Thyroid gland (tissue), 4 donors: ENCODE data around the gene WEE1. TPM values are rescaled to one million over a fixed set of nuclear protein-coding genes. Genes with fewer than 3 reads are reported as not detected.
A peak's percentile ranks its signal among the peaks of the same experiment; 100 is the strongest.

Experiments
- DNase-seq, 2 donors: peaks; one replicate each; pipeline ENCODE4 v3.0.0-alpha.2; 2019
- H3K27ac ChIP-seq, 3 donors: fragments of 200-600 bp; sonication (generic); 1 replicate in 2 of 3; 2 replicates in 1 of 3; pipeline ENCODE4 v1.5.1; 2016 to 2019; ENCODE audit warnings: mild to moderate bottlenecking in 1 of 3, moderate library complexity in 1 of 3
- H3K27me3 ChIP-seq: fragments of 200-600 bp; sonication (generic); one replicate; pipeline ENCODE4 v1.5.1; 2019
- H3K36me3 ChIP-seq, 2 donors: fragments of 200-600 bp; sonication (generic); one replicate each; pipeline ENCODE4 v1.5.1; 2016 to 2019
- H3K4me1 ChIP-seq, 2 donors: fragments of 200-600 bp; sonication (generic); one replicate each; pipeline ENCODE4 v1.5.1; 2017 to 2019
- H3K4me3 ChIP-seq, 3 donors: fragments of 200-600 bp; sonication (generic); replicated peaks in 1 of 3; 1 replicate in 2 of 3; 2 replicates in 1 of 3; pipeline ENCODE4 v1.5.1; 2016; ENCODE audit warnings: mild to moderate bottlenecking in 1 of 3
- H3K9me3 ChIP-seq: fragments of 200-600 bp; sonication (generic); one replicate; pipeline ENCODE4 v1.5.1; 2017
- CTCF ChIP-seq, 6 experiments: fragments of 200-600 bp in 3 of 6; fragments of 450-650 bp in 3 of 6; sonication (generic) in 3 of 6; IDR thresholded peaks; one replicate each; pipeline ENCODE4 v1.5.1; 2016 to 2019; ENCODE audit warnings: antibody characterized with exemption in 6 of 6, mild to moderate bottlenecking in 2 of 6, inconsistent platforms in 1 of 6, moderate library complexity in 1 of 6
- POLR2A ChIP-seq, 2 donors: fragments of 450-650 bp; IDR thresholded peaks; one replicate each; pipeline ENCODE4 v1.6.1; 2017; ENCODE audit warnings: antibody characterized with exemption in 2 of 2, mild to moderate bottlenecking in 2 of 2, moderate library complexity in 1 of 2
- WGBS, 2 donors: methylation state at CpG; one replicate each; pipeline ENCODE4 v1.1.5; 2017; 5-methylcytosine and 5-hydroxymethylcytosine counted together
- intact Hi-C: fragments of 100-400 bp; cut with DNase I; formaldehyde crosslinking; loops from one replicate; pipeline ENCODE4 v1.15.1; 2023
- total RNA-seq, 4 donors: library from RNA; depleted of rRNA; stranded (reverse); fragments of >200 nt; gene quantifications; one replicate each; pipeline ENCODE4 v1.2.3, GENCODE V29; 2016

Gene WEE1
- total RNA-seq, 4 donors from 2014 or later: 29.6 to 35.6 (median 32.5) TPM

- WGBS, 2 donors: 92 to 94% methylated on average over 3 of the region's 3 CpGs
- no peak overlapping the region for H3K4me3 ChIP-seq
- TF ChIP-seq CTCF (IDR thresholded peaks at IDR 0.05) (no peak), POLR2A (IDR thresholded peaks at IDR 0.05) (no peak)
- H3K27ac ChIP-seq: no peak overlapping the region
- H3K4me1 ChIP-seq: peaks cover 6 to 20% of the 10 kb centered on the region in 2 donors
- no peaks in the 10 kb centered on the region for H3K36me3 ChIP-seq
- H3K27me3 ChIP-seq: no peaks in the 10 kb centered on the region
- DNase-seq: no peak
- H3K9me3 ChIP-seq: no peaks in the 10 kb centered on the region
- intact Hi-C loops: loop anchor here (10.0 kb wide), 1 partner anchor 55 kb away; the partner anchor contains the start of gene SWAP70
Measured at GRCh38 chr11:9609841-9610240, 36.4 kb downstream of the WEE1 start.

- Histone ChIP-seq H3K27me3 (no peaks in the 10 kb centered on the region), H3K36me3 (no peaks in the 10 kb centered on the region), H3K4me3 (peak overlapping the region in 1 of 3 donors; percentile 33), H3K4me1 (peaks cover 9 to 24% of the 10 kb centered on the region in 2 donors), H3K27ac (peak overlapping the region; percentile 96 to 100 (median 99)), H3K9me3 (no peaks in the 10 kb centered on the region)
- intact Hi-C loops: loop anchor here (10.0 kb wide), 1 partner anchor 52 kb away; the partner anchor contains the start of gene SWAP70
- TF ChIP-seq CTCF (IDR thresholded peaks at IDR 0.05) (peak; percentile 65 to 98 (median 94)), POLR2A (IDR thresholded peaks at IDR 0.05) (peak; percentile 24 to 92)
- WGBS, 2 donors: 0 to 1% methylated on average over 29 to 33 of the region's 35 CpGs
- DNase-seq: peak; percentile 95 to 97
Measured at GRCh38 chr11:9613118-9613829, 39.8 kb downstream of the WEE1 start.

- no peaks in the 10 kb centered on the region for H3K9me3 ChIP-seq
- H3K4me3 ChIP-seq: peak overlapping the region in 2 of 3 donors; percentile 21 to 33
- H3K4me1 ChIP-seq: peaks cover 9 to 24% of the 10 kb centered on the region in 2 donors
- H3K36me3 ChIP-seq: no peaks in the 10 kb centered on the region
- peak; percentile 88 to 89 for DNase-seq
- peak overlapping the region; percentile 96 to 100 (median 99) for H3K27ac ChIP-seq
- TF ChIP-seq CTCF (IDR thresholded peaks at IDR 0.05) (peak; percentile 51 to 93 (median 82)), POLR2A (IDR thresholded peaks at IDR 0.05) (peak in 1 of 2 donors; percentile 85)
- H3K27me3 ChIP-seq: no peaks in the 10 kb centered on the region
- 2 to 3% methylated on average over 26 to 29 of the region's 54 CpGs for WGBS, 2 donors
- intact Hi-C loops: loop anchor here (10.0 kb wide), 1 partner anchor 51 kb away; the partner anchor contains the start of gene SWAP70
Measured at GRCh38 chr11:9613830-9614762, 40.6 kb downstream of the WEE1 start.

- intact Hi-C loops: loop anchor here (10.0 kb wide), 1 partner anchor 50 kb away; the partner anchor contains the start of gene SWAP70
- DNase-seq: no peak
- WGBS, 2 donors: 76 to 87% methylated on average over 2 of the region's 2 CpGs
- no peaks in the 10 kb centered on the region for H3K27me3 ChIP-seq
- H3K9me3 ChIP-seq: no peaks in the 10 kb centered on the region
- H3K4me3 ChIP-seq: no peak overlapping the region
- H3K36me3 ChIP-seq: no peaks in the 10 kb centered on the region
- peaks cover 9 to 24% of the 10 kb centered on the region in 2 donors for H3K4me1 ChIP-seq
- TF ChIP-seq CTCF (IDR thresholded peaks at IDR 0.05) (no peak), POLR2A (IDR thresholded peaks at IDR 0.05) (no peak)
- H3K27ac ChIP-seq: peak overlapping the region in 2 of 3 donors; percentile 99 to 100
Measured at GRCh38 chr11:9615031-9615451, 41.6 kb downstream of the WEE1 start.
